ENCODE data around the gene TUBG2. TPM values are rescaled to one million over a fixed set of nuclear protein-coding genes. Genes with fewer than 3 reads are reported as not detected.

The TUBG2 gene
- total and polyA plus RNA-seq, 10 of the 15 experiments (the other 5 are each of a cell fraction or from before 2014, with no cell fraction given) = 1.2 to 12.5 (median 8.9) TPM

DNA sequence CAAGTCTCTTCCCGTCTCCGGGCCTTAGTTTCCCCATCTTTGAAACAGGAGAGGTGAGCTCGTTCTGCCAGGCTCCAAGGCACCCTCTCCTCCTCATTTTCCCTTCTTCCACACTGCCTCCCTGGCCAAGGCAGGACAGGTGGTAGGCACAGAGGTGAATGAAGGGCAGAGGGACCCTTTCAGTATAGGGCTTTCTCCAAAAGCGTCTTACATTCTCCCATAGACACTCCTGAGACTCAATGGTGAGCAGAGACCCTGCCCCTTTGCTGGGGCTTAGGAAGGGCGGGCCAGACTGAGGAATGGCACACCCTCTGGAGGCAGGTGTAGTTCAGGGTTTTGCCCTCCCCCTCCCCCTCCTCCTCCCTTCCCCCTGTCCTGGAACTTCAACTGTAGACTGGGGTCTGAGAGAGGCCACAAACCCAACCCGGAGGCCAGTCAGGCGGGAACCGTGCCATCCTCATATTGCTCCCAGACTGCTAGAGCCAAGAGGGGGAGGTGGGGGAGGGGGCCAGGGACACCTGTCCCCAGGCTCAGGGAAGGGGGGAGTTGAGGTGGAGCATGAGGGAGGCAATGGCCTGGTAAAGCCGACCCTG is 15.8 kb downstream of the TUBG2 start (continued):
- TF ChIP-seq ZNF622 (IDR thresholded peaks at IDR 0.05) = no peak
- TF ChIP-seq RB1 (IDR thresholded peaks at IDR 0.05; ENCODE audit: borderline replicate concordance) = no peak
- no peak for TF ChIP-seq WRNIP1 (IDR thresholded peaks at IDR 0.05; ENCODE audit: borderline replicate concordance, low read depth, low read length)
- TF ChIP-seq MEF2A (IDR thresholded peaks at IDR 0.05; ENCODE audit: insufficient read depth, low read depth, low read length) = no peak
- no peak for TF ChIP-seq CEBPB (IDR thresholded peaks at IDR 0.05; ENCODE audit: borderline replicate concordance in 1 of 2, low read depth in 2 of 2, low read length in 2 of 2)

GRCh38 chr17:42675348-42675964 is 16.4 kb downstream of the TUBG2 start:
- Histone ChIP-seq H2AFZ (ENCODE audit: control insufficient read depth, low read depth, low read length) (peak overlapping the region; percentile 24), H4K20me1 (ENCODE audit: control insufficient read depth, insufficient read depth) (no peaks in the 10 kb centered on the region), H3K27me3 (replicated peaks in 1 of 2; ENCODE audit: control insufficient read depth in 2 of 2, insufficient read depth in 2 of 2, low read length in 1 of 2) (no peaks in the 10 kb centered on the region), H3K36me3 (ENCODE audit: control insufficient read depth in 2 of 2, insufficient read depth in 2 of 2, low read length in 1 of 2) (peaks cover 8 to 21% of the 10 kb centered on the region in 2 experiments; a peak in 3 of 4 replicates), H3K9ac (ENCODE audit: control insufficient read depth, insufficient read depth, low read length) (peak overlapping the region; percentile 87), H3K4me3 (peak overlapping the region; percentile 98), H3K9me3 (replicated peaks; ENCODE audit: control insufficient read depth, insufficient read depth, low read length) (no peaks in the 10 kb centered on the region), H3K79me2 (ENCODE audit: control insufficient read depth, insufficient read depth, low read length) (peaks cover 55% of the 10 kb centered on the region), H3K27ac (ENCODE audit: control insufficient read depth, insufficient read depth) (peak overlapping the region; percentile 54), H3K4me1 (ENCODE audit: control insufficient read depth, insufficient read depth, low read length) (peaks cover 20% of the 10 kb centered on the region), H3K4me2 (ENCODE audit: control insufficient read depth, insufficient read depth) (peak overlapping the region; percentile 81)
- FAIRE-seq (no peak), ATAC-seq (no peak), DNase-seq (ENCODE audit: low read depth, low spot score) (no peak)
- in situ Hi-C loops (cut with MboI) = no loop called here
- ChIA-PET SMC1A (ENCODE audit: uncharacterized antibody, unreplicated experiment) (interaction anchor here (1.2 to 8.3 kb wide), 8 partner anchors 15 to 126 kb away, joined by 3 to 124 read pairs (median 10); partner anchors contain the start of genes PSMC3IP, RETREG3 and TUBG1), CTCF (interaction anchor here (0.6 to 10.1 kb wide), 9 partner anchors 14 to 95 kb away, joined by 3 to 239 read pairs (median 13); partner anchors contain the start of genes PSMC3IP, RETREG3, TUBG1 and TUBG2), RAD21 (ENCODE audit: unreplicated experiment) (interaction anchor here (1.3 to 6.5 kb wide), 5 partner anchors 16 to 322 kb away, joined by 4 to 152 read pairs (median 41); partner anchors contain the start of genes PSMC3IP, RETREG3, RPL27 and TUBG1), POLR2A (interaction anchor here (0.6 to 6.6 kb wide), 12 partner anchors 8 to 140 kb away, joined by 3 to 120 read pairs (median 8); partner anchors contain the start of genes NAGLU, PSMC3IP, RETREG3 and TUBG1)
- TF ChIP-seq MEF2A (IDR thresholded peaks at IDR 0.05; ENCODE audit: insufficient read depth, low read depth, low read length) (0 out of 2 replicates have a peak, but pooled peaks have one; percentile 18), SIN3A (IDR thresholded peaks at IDR 0.05; ENCODE audit: low read depth, low read length) (0 out of 2 replicates have a peak, but pooled peaks have one; percentile 26)
- TF ChIP-seq, protein P1, sequence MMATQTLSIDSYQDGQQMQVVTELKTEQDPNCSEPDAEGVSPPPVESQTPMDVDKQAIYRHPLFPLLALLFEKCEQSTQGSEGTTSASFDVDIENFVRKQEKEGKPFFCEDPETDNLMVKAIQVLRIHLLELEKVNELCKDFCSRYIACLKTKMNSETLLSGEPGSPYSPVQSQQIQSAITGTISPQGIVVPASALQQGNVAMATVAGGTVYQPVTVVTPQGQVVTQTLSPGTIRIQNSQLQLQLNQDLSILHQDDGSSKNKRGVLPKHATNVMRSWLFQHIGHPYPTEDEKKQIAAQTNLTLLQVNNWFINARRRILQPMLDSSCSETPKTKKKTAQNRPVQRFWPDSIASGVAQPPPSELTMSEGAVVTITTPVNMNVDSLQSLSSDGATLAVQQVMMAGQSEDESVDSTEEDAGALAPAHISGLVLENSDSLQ (IDR thresholded peaks at IDR 0.05) = no peak
- WGBS (ENCODE audit: insufficient coverage, insufficient replicate concordance, low lambda C conversion rate, missing lambda C conversion rate) = under 1% methylated on average over 25 of the region's 27 CpGs
- BruUV-seq (replicated peaks) = no TSS peak
- intact Hi-C loops (cut with micrococcal nuclease; ENCODE audit: unreplicated experiment) = no loop called here
